ENCODE results near the gene DHRS9.

GRCh38 chr2:169090133-169090820 lies 20.9 kb downstream of the DHRS9 start:
- TF ChIP-seq CTCF (IDR thresholded peaks at IDR 0.05; ENCODE audit: low read length): no peak
- TF ChIP-seq EZH2phosphoT487 (IDR thresholded peaks at IDR 0.05; ENCODE audit: low read length): no peak
